HFFc6 (cell line): Measurements from ENCODE around the gene SLC6A8. TPM values are rescaled to one million over a fixed set of nuclear protein-coding genes. Genes with fewer than 3 reads are reported as not detected.

Experiments
- DNase-seq: peaks from one replicate; pipeline ENCODE4 v3.0.0-alpha.2; 2018
- H3K27ac Mint-ChIP-seq: 2 replicates; pipeline ENCODE4 v1.8.0; 2020; ENCODE audit warnings: mild to moderate bottlenecking, mixed read lengths
- H3K27me3 Mint-ChIP-seq: 2 replicates; pipeline ENCODE4 v1.8.0; 2021; ENCODE audit warnings: mild to moderate bottlenecking, moderate library complexity, mixed read lengths; ENCODE audit not compliant: insufficient read depth
- H3K36me3 Mint-ChIP-seq: 2 replicates; pipeline ENCODE4 v1.8.0; 2021; ENCODE audit warnings: low read depth, mixed read lengths
- H3K4me1 Mint-ChIP-seq: 2 replicates; pipeline ENCODE4 v1.8.0; 2020; ENCODE audit warnings: low read depth, mixed read lengths
- H3K4me3 Mint-ChIP-seq: 2 replicates; pipeline ENCODE4 v1.8.0; 2020; ENCODE audit warnings: mild to moderate bottlenecking, moderate library complexity, mixed read lengths
- H3K9me3 Mint-ChIP-seq: 2 replicates; pipeline ENCODE4 v1.8.0; 2020; ENCODE audit warnings: mild to moderate bottlenecking, mixed read lengths
- CTCF ChIP-seq: fragments of 200-600 bp; sonication (generic); IDR thresholded peaks from 2 replicates; pipeline ENCODE4 v1.5.0; 2021; ENCODE audit warnings: antibody characterized with exemption, mild to moderate bottlenecking
- total RNA-seq, 6 experiments: library from RNA; stranded (reverse); fragmentation: NEBNext Ultra II Directional; extraction: Animal tissue kit (Norgen Biotek cat#: 25700); gene quantifications; 2 replicates in 1 of 6; 3 replicates in 5 of 6; pipeline ENCODE4 v1.2.3, GENCODE V29; 2021

The SLC6A8 gene
- total RNA-seq, 6 experiments from 2014 or later = 14.0 to 33.8 (median 17.7) TPM

DNA sequence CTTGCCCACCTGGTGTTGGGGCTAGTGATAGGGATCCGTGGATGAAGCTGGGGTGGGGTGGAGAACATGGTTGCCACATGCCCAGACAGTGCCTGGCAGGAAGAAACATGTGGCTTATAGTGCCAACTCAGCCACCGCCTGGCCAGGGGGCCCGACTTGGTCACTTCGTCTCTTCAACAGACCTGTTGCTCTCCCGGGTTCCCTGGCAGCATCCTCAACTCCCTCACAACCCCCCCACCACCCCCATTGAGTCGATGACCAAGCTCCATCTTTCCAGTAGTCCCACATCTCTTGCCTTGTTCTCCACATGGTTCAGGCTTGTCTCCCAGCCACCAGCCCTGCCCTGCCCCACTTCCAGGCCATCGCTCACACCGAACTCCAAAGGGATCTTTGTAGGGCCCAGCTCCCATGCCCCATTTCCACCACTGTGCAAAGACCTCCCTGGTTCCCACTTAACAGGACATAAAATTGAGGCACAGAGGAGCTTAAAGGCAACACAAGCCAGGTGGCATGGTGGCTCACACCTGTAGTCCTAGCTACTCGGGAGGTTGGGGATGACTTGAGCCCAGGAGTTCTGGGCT, 21.9 kb upstream of the SLC6A8 start:
- H3K9me3 Mint-ChIP-seq = no peaks in the 10 kb centered on the region
- no peaks in the 10 kb centered on the region; the same call in 1 of the 2 replicates for H3K4me1 Mint-ChIP-seq
- no peak overlapping the region for H3K4me3 Mint-ChIP-seq
- no peak for TF ChIP-seq CTCF
- H3K27me3 Mint-ChIP-seq = peaks cover 25% of the 10 kb centered on the region
- no peak for DNase-seq
- H3K36me3 Mint-ChIP-seq = no peaks in the 10 kb centered on the region
- no peak overlapping the region for H3K27ac Mint-ChIP-seq

GRCh38 chrX:153667281-153667955, 20.3 kb upstream of the SLC6A8 start:
- no peak for DNase-seq
- H3K4me3 Mint-ChIP-seq = no peak overlapping the region
- H3K27me3 Mint-ChIP-seq = peaks cover 18% of the 10 kb centered on the region

DNA sequence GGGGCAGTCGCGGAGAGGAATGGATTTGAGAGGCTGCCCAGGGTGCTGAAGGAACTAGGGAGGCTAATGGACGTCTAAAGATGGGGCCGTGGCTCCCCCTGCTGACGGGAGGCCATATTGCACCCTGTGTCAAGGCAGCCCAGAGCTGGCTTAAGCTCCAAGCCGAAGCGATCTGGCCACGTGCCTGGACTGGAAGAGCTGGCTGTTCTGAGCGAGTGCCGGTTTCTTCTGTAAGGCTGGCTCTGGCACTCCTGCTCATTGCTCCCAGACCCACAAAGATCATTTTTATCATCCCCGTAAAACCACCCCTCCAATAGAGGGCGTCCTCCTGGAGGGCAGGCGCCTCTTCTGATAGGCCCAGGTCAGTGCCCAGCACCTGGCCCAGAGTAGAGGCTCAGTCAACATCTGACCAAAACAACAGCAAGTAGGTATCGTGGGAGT, 19.8 kb upstream of the SLC6A8 start:
- Mint-ChIP-seq H3K9me3 (no peaks in the 10 kb centered on the region), H3K27ac (no peak overlapping the region), H3K27me3 (peaks cover 13% of the 10 kb centered on the region), H3K36me3 (no peaks in the 10 kb centered on the region), H3K4me1 (no peaks in the 10 kb centered on the region), H3K4me3 (no peak overlapping the region)
- peak; percentile 23 for DNase-seq
- peak; percentile 83 for TF ChIP-seq CTCF

More at GRCh38 chrX:153667281-153667955, 20.3 kb upstream of the SLC6A8 start:
- Mint-ChIP-seq H3K9me3 (no peaks in the 10 kb centered on the region), H3K36me3 (no peaks in the 10 kb centered on the region), H3K27ac (no peak overlapping the region), H3K4me1 (no peaks in the 10 kb centered on the region; the same call in 1 of the 2 replicates)
- no peak for TF ChIP-seq CTCF

DNA sequence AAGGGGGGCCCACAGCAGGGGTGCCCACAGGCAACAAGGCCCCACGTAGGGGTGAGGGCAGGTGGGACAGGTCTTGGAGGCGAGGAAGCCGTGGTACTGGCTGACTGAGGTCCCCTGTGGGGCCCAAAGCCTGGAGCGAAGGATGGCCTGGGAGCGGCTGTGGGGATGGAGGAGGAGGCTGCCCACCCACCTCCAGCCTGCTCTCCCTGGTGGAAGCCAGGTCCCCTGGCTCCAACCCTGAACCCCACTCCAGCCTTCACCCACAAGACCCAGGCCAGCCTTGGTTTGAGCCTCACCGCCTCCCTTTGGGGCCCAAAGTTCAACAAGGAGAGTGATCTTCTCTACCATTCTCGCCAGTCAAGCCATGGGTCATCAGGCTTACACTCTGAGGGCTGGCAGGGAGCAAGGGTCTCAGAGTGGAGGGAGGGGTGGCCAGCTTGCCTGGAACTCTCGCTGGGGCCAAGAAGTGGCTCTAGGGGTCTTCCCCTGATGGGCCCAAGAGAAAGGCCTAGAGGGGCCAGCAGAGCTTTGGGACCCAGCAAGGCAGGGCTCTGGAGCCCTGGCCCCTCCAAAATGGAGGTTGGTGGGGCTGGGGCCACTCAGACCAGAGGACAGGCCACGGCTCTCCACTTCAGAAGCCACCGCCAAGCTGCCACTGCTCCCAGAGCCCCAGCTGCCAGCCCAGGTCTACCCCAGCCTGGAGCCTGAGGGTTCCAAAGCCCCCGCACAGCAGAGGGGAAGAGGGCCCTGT, 19.1 kb upstream of the SLC6A8 start:
- H3K4me3 Mint-ChIP-seq = no peak overlapping the region
- no peaks in the 10 kb centered on the region for H3K36me3 Mint-ChIP-seq
- no peaks in the 10 kb centered on the region for H3K9me3 Mint-ChIP-seq
- H3K27me3 Mint-ChIP-seq = peaks cover 11% of the 10 kb centered on the region; the same call in 1 of the 2 replicates
- H3K27ac Mint-ChIP-seq = no peak overlapping the region
- TF ChIP-seq CTCF = no peak
- no peak for DNase-seq
- no peaks in the 10 kb centered on the region for H3K4me1 Mint-ChIP-seq

DNA sequence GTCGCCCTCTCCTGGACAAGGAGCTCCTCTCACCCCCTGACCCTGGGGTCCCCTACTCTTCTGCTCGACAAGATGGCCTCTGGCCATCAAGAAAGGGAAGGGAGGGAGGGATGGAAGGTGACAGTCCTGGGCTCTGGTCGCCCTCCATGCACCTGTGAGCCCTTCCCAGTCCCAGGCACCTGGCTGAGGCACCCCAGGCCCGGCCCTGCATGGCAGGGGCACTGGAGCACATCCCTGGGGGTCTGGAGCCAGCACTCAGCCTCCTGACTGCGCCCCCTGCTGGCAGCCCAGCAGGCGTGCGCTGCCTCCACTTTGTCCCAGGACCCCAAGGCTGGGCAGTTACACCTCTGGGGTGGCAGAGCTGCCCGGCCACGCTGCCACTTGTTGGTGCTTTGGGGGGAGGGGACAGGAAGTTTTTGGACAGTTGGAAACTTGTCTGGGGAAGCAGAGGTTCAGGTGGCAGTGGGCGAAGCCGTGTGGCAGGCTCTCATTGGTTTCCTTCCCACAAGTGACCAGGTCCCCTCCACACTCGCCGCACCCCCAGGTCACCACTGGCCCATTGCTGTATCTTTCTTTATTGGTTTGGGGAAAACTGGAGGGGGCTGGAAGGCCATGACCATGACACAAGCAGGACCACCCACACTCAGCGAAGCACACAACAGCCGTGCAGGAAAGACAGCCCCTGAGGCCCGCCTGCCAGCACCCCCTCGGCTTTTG, 18.4 kb upstream of the SLC6A8 start:
- Mint-ChIP-seq H3K4me1 (no peaks in the 10 kb centered on the region), H3K4me3 (no peak overlapping the region), H3K36me3 (no peaks in the 10 kb centered on the region), H3K27ac (no peak overlapping the region), H3K27me3 (peaks cover 12% of the 10 kb centered on the region), H3K9me3 (no peaks in the 10 kb centered on the region; the same call in 1 of the 2 replicates)
- DNase-seq = no peak
- TF ChIP-seq CTCF = peak; percentile 87
